A549 (cell line): Measurements from ENCODE around the gene ANKRD23. TPM values are rescaled to one million over a fixed set of nuclear protein-coding genes. Genes with fewer than 3 reads are reported as not detected.

ENCODE experiments used
- ATAC-seq, 2 experiments: fragments of 200-7000 bp in 1 of 2; fragments of >200 bp in 1 of 2; cut with Nextera tagmentation in 1 of 2; cut with Tn5 transposase in 1 of 2; 3 replicates each; pipeline versions ENCODE4 v1.8.0 to v1.9.1; 2018 to 2020; ENCODE audit warnings: mild to moderate bottlenecking in 1 of 2, moderate library complexity in 1 of 2
- CTCF ChIA-PET: fragments of 300-600 bp; sonication (Branson Sonifier 250); formaldehyde crosslinking; extraction: SDS; loops from one replicate; lab custom pipeline; 2021; ENCODE audit warnings: antibody characterized with exemption, inconsistent platforms; lab: Yijun Ruan, JAX
- POLR2A ChIA-PET: fragments of 350-600 bp; formaldehyde crosslinking; extraction: SDS; loops from one replicate; lab custom pipeline; 2021; ENCODE audit warnings: antibody characterized with exemption, inconsistent platforms; lab: Yijun Ruan, JAX
- DNase-seq, 2 experiments: peaks; one replicate each; pipeline versions ENCODE4 v3.0.0 to v3.0.0-alpha.2; 2011 to 2016; ENCODE audit warnings: low read depth in 1 of 2, low spot score in 1 of 2
- FAIRE-seq: peaks from 2 replicates; lab custom pipeline; 2011; peaks lifted over from hg19 to GRCh38; lab: Jason Lieb, UNC
- H3K27ac ChIP-seq, 2 experiments: fragments of >200 bp; sonication (Bioruptor Twin); formaldehyde crosslinking; 3 replicates each; pipeline ENCODE4 v1.5.1; 2016 to 2017
- H3K4me1 ChIP-seq: fragments of >200 bp; sonication (Bioruptor Twin); formaldehyde crosslinking; 3 replicates; pipeline ENCODE4 v1.6.1; 2016
- H3K4me2 ChIP-seq: fragments of >200 bp; sonication (Bioruptor Twin); formaldehyde crosslinking; 3 replicates; pipeline ENCODE4 v1.6.1; 2016
- H3K4me3 ChIP-seq: fragments of >200 bp; sonication (Bioruptor Twin); formaldehyde crosslinking; 3 replicates; pipeline ENCODE4 v1.5.1; 2016
- H3K9me3 ChIP-seq: fragments of >200 bp; sonication (Bioruptor Twin); formaldehyde crosslinking; 3 replicates; pipeline ENCODE4 v1.6.1; 2016
- ATOH8 ChIP-seq: fragments of 250-450 bp; sonication (Bioruptor Pico); IDR thresholded peaks from 2 replicates; pipeline ENCODE4 v1.5.0; 2020; ENCODE audit warnings: low read depth, mild to moderate bottlenecking, moderate library complexity
- BHLHE40 ChIP-seq: IDR thresholded peaks from 2 replicates; pipeline ENCODE4 v1.6.1; 2012; ENCODE audit warnings: low read depth, low read length, inconsistent platforms
- CBX2 ChIP-seq: fragments of 200-600 bp; sonication (generic); IDR thresholded peaks from 2 replicates; pipeline ENCODE4 v1.6.1; 2016; ENCODE audit warnings: low read depth, mild to moderate bottlenecking, borderline replicate concordance
- CEBPB ChIP-seq, 2 experiments: fragments of >200 bp in 1 of 2; sonication (Bioruptor Twin) in 1 of 2; formaldehyde crosslinking in 1 of 2; IDR thresholded peaks; 2 replicates each; pipeline ENCODE4 v1.6.1; 2012 to 2016
- CHD2 ChIP-seq: fragments of 150-350 bp; IDR thresholded peaks from 2 replicates; pipeline ENCODE4 v1.6.1; 2014; ENCODE audit warnings: low read length; ENCODE audit not compliant: partially characterized antibody
- CTCF ChIP-seq: fragments of >200 bp; sonication (Bioruptor Twin); formaldehyde crosslinking; IDR thresholded peaks from 3 replicates; pipeline ENCODE4 v1.5.1; 2016
- EHF ChIP-seq: fragments of 250-450 bp; sonication (Bioruptor Pico); IDR thresholded peaks from 2 replicates; pipeline ENCODE4 v1.5.0; 2020; ENCODE audit warnings: mild to moderate bottlenecking
- EP300 ChIP-seq, 2 experiments: fragments of >200 bp; sonication (Bioruptor Twin); formaldehyde crosslinking; IDR thresholded peaks; 2 replicates in 1 of 2; 3 replicates in 1 of 2; pipeline ENCODE4 v1.6.1; 2016 to 2017
- FOXS1 ChIP-seq: fragments of 250-450 bp; sonication (Bioruptor Pico); IDR thresholded peaks from 2 replicates; pipeline ENCODE4 v1.5.0; 2020; ENCODE audit warnings: mild to moderate bottlenecking, moderate library complexity
- GATA3 ChIP-seq: IDR thresholded peaks from 2 replicates; pipeline ENCODE4 v1.6.1; 2012; ENCODE audit warnings: borderline replicate concordance
- HOXB13 ChIP-seq: fragments of 250-450 bp; sonication (Bioruptor Pico); IDR thresholded peaks from 2 replicates; pipeline ENCODE4 v1.5.0; 2020; ENCODE audit warnings: low read depth, mild to moderate bottlenecking, moderate library complexity
- JUNB ChIP-seq: fragments of >200 bp; sonication (Bioruptor Twin); formaldehyde crosslinking; IDR thresholded peaks from 2 replicates; pipeline ENCODE4 v1.6.1; 2016
- MAFK ChIP-seq: fragments of 450-650 bp; IDR thresholded peaks from 2 replicates; pipeline ENCODE4 v1.6.1; 2014; ENCODE audit not compliant: partially characterized antibody
- MAZ ChIP-seq: fragments of 150-350 bp; IDR thresholded peaks from 2 replicates; pipeline ENCODE4 v1.6.1; 2014; ENCODE audit warnings: antibody characterized with exemption, low read depth, low read length, borderline replicate concordance
- NFE2L2 ChIP-seq: fragments of 150-350 bp; conservative IDR thresholded peaks from 2 replicates; pipeline ENCODE4 v1.6.1; 2014; ENCODE audit warnings: low read length
- POLR2A ChIP-seq: IDR thresholded peaks from 2 replicates; pipeline ENCODE4 v1.6.1; 2012; ENCODE audit warnings: mild to moderate bottlenecking, low read length
- RAD21 ChIP-seq, 2 experiments: fragments of >200 bp in 1 of 2; sonication (Bioruptor Twin) in 1 of 2; formaldehyde crosslinking in 1 of 2; IDR thresholded peaks in 1 of 2; conservative IDR thresholded peaks in 1 of 2; 2 replicates in 1 of 2; 3 replicates in 1 of 2; pipeline ENCODE4 v1.6.1; 2012 to 2018; ENCODE audit warnings: inconsistent platforms in 1 of 2
- REST ChIP-seq: fragments of 200-600 bp; sonication (generic); IDR thresholded peaks from 2 replicates; pipeline ENCODE4 v1.6.1; 2016; ENCODE audit warnings: antibody characterized with exemption, mild to moderate bottlenecking, moderate library complexity
- SREBF2 ChIP-seq: fragments of 450-650 bp; IDR thresholded peaks from 2 replicates; pipeline ENCODE4 v1.6.1; 2014; ENCODE audit warnings: mild to moderate bottlenecking, moderate library complexity
- TFCP2L1 ChIP-seq: fragments of 250-450 bp; sonication (Bioruptor Pico); IDR thresholded peaks from 2 replicates; pipeline ENCODE4 v1.5.0; 2021; ENCODE audit warnings: mild to moderate bottlenecking
- TP53 ChIP-seq: fragments of 250-450 bp; sonication (Bioruptor Pico); IDR thresholded peaks from 2 replicates; pipeline ENCODE4 v1.5.0; 2021; ENCODE audit warnings: mild to moderate bottlenecking, moderate library complexity
- ZSCAN20 ChIP-seq: fragments of 250-450 bp; sonication (Bioruptor Pico); IDR thresholded peaks from 2 replicates; pipeline ENCODE4 v1.8.0; 2022; ENCODE audit warnings: mild to moderate bottlenecking, moderate library complexity
- WGBS: methylation state at CpG from one replicate; pipeline ENCODE4 v1.1.6; 2017; ENCODE audit errors: missing lambda C conversion rate; 5-methylcytosine and 5-hydroxymethylcytosine counted together
- polyA plus RNA-seq, 4 experiments: library from polyadenylated mRNA; depleted of rRNA in 3 of 4; stranded (reverse); fragments of >200 nt; fragmentation: RNase III in 1 of 4; extraction: RNeasy Plus Mini Kit Qiagen cat#74134 plus additional on column Dnase treatment in 1 of 4; gene quantifications; 2 replicates in 3 of 4; 3 replicates in 1 of 4; pipeline ENCODE4 v1.2.3, GENCODE V29; 2011 to 2017

Gene ANKRD23
- polyA plus RNA-seq, 2 of the 4 experiments (the other 2 are of a cell fraction) = 1.9 to 2.4 TPM

GRCh38 chr2:96866149-96866548 lies 22.3 kb upstream of the ANKRD23 start:
- no peak overlapping the region for H3K4me2 ChIP-seq
- POLR2A ChIA-PET = interaction anchor here (0.9 kb wide), 1 partner anchor 8 kb away, joined by 4 read pairs; the partner anchor contains the start of gene ANKRD39

GRCh38 chr2:96865654-96866053 lies 21.8 kb upstream of the ANKRD23 start:
- 89% methylated on average over 16 of the region's 16 CpGs for WGBS
- H3K4me3 ChIP-seq = no peak overlapping the region
- no peak for ATAC-seq
- no peak for TF ChIP-seq CBX2
- no peak for TF ChIP-seq BHLHE40
- no peak for TF ChIP-seq CEBPB (IDR thresholded peaks at IDR 0.05)
- no peak for TF ChIP-seq MAFK
- no peak for TF ChIP-seq GATA3
- TF ChIP-seq EHF (CRISPR knock-in tag) = no peak
- TF ChIP-seq, all 56 proteins: peak for 0
- peaks cover 27% of the 10 kb centered on the region for H3K4me1 ChIP-seq
- POLR2A ChIA-PET = interaction anchor here (0.9 kb wide), 1 partner anchor 8 kb away, joined by 4 read pairs; the partner anchor contains the start of gene ANKRD39
- H3K27ac ChIP-seq = no peak overlapping the region
- no peak overlapping the region for H3K4me2 ChIP-seq
- DNase-seq (no peak), FAIRE-seq (no peak)
- CTCF ChIA-PET = interaction anchor here (0.6 to 5.7 kb wide), 3 partner anchors 7 to 444 kb away, joined by 3 to 54 read pairs (median 44); partner anchors contain the start of gene ANKRD39
- no peaks in the 10 kb centered on the region for H3K9me3 ChIP-seq

More at GRCh38 chr2:96866149-96866548, 22.3 kb upstream of the ANKRD23 start:
- ATAC-seq (no peak), FAIRE-seq (no peak), DNase-seq (no peak)
- Histone ChIP-seq H3K4me3 (no peak overlapping the region), H3K4me1 (peaks cover 29% of the 10 kb centered on the region), H3K9me3 (no peaks in the 10 kb centered on the region), H3K27ac (no peak overlapping the region)
- WGBS = 93% methylated on average over 13 of the region's 14 CpGs
- TF ChIP-seq RAD21 (conservative IDR thresholded peaks at IDR 0.05 in 1 of 2, IDR thresholded peaks at IDR 0.05 in 1 of 2) (no peak), ZSCAN20 (CRISPR knock-in tag) (no peak), MAZ (no peak), JUNB (no peak), TFCP2L1 (CRISPR knock-in tag) (no peak), REST (no peak), SREBF2 (no peak), EP300 (IDR thresholded peaks at IDR 0.05) (no peak), GATA3 (no peak), FOXS1 (CRISPR knock-in tag) (no peak), CTCF (no peak), TP53 (CRISPR knock-in tag) (no peak), POLR2A (no peak), NFE2L2 (no peak), HOXB13 (CRISPR knock-in tag) (no peak), ATOH8 (CRISPR knock-in tag) (no peak), CHD2 (no peak), CBX2 (no peak)
- CTCF ChIA-PET = interaction anchor here (1.2 to 4.2 kb wide), 3 partner anchors 8 to 246 kb away, joined by 7 to 54 read pairs (median 7); partner anchors contain the start of genes ANKRD36 and ANKRD39
